Naive thymus-derived CD4-positive, alpha-beta T cell (primary cell): Measurements from ENCODE around the gene HBD. TPM values are rescaled to one million over a fixed set of nuclear protein-coding genes. Genes with fewer than 3 reads are reported as not detected.
"Not testable (repeated sequence)": the region's sequence is repeated elsewhere in the genome, so short reads cannot be mapped to it uniquely, and the experiment has no call there.

Source experiments
- ATAC-seq: fragments of 150-1000 bp; cut with Tn5 transposase; 2 replicates; pipeline ENCODE4 v1.10.0; 2021; ENCODE audit warnings: mild to moderate bottlenecking, moderate library complexity
- CTCF ChIA-PET: fragments of 350-600 bp; sonication (Branson Sonifier 250); formaldehyde crosslinking; loops from one replicate; lab custom pipeline; 2021; ENCODE audit warnings: antibody characterized with exemption; lab: Charles Lee
- POLR2A ChIA-PET: fragments of 350-600 bp; sonication (Branson Sonifier 250); formaldehyde crosslinking; loops from one replicate; lab custom pipeline; 2021; ENCODE audit warnings: antibody characterized with exemption, inconsistent platforms; lab: Charles Lee
- DNase-seq, 9 donors: peaks; one replicate each; pipeline versions ENCODE4 v3.0.0 to v3.0.0-alpha.2; 2020 to 2022; ENCODE audit warnings: mixed read lengths in 1 of 9
- H3K27ac ChIP-seq: one replicate; pipeline ENCODE4 v1.7.0; 2013; ENCODE audit warnings: mild to moderate bottlenecking, low read depth, low read length, moderate library complexity
- H3K27me3 ChIP-seq, 2 donors: one replicate each; pipeline ENCODE4 v1.7.0; 2013; ENCODE audit warnings: low read length in 2 of 2, mild to moderate bottlenecking in 2 of 2, moderate library complexity in 2 of 2; ENCODE audit not compliant: control insufficient read depth in 2 of 2, insufficient read depth in 2 of 2
- H3K36me3 ChIP-seq, 3 experiments: 1 replicate in 2 of 3; 2 replicates in 1 of 3; pipeline ENCODE4 v1.7.0; 2013; ENCODE audit warnings: low read length in 3 of 3, mild to moderate bottlenecking in 3 of 3, moderate library complexity in 1 of 3; ENCODE audit not compliant: insufficient read depth in 3 of 3, control insufficient read depth in 2 of 3
- H3K4me1 ChIP-seq, 2 donors: one replicate each; pipeline ENCODE4 v1.7.0; 2013; ENCODE audit warnings: low read length in 2 of 2, mild to moderate bottlenecking in 2 of 2, moderate library complexity in 1 of 2; ENCODE audit not compliant: control insufficient read depth in 2 of 2, insufficient read depth in 2 of 2
- H3K4me3 ChIP-seq: 2 replicates; pipeline ENCODE4 v1.7.0; 2013; ENCODE audit warnings: mild to moderate bottlenecking, low read length
- H3K9me3 ChIP-seq, 3 experiments: 1 replicate in 2 of 3; 2 replicates in 1 of 3; pipeline ENCODE4 v1.7.0; 2013; ENCODE audit warnings: low read length in 3 of 3; ENCODE audit not compliant: control insufficient read depth in 2 of 3
- H3K27ac Mint-ChIP-seq, 9 donors: one replicate each; pipeline ENCODE4 v1.8.0; 2020 to 2022; ENCODE audit warnings: mixed read lengths in 9 of 9, mild to moderate bottlenecking in 8 of 9, moderate library complexity in 5 of 9, inconsistent platforms in 2 of 9
- H3K27me3 Mint-ChIP-seq, 5 donors: one replicate each; pipeline ENCODE4 v1.8.0; 2021 to 2022; ENCODE audit warnings: mixed read lengths in 5 of 5, mild to moderate bottlenecking in 1 of 5
- H3K36me3 Mint-ChIP-seq, 5 donors: one replicate each; pipeline ENCODE4 v1.8.0; 2020 to 2022; ENCODE audit warnings: mixed read lengths in 5 of 5, mild to moderate bottlenecking in 3 of 5, inconsistent platforms in 1 of 5
- H3K4me1 Mint-ChIP-seq, 7 donors: one replicate each; pipeline ENCODE4 v1.8.0; 2020 to 2022; ENCODE audit warnings: mixed read lengths in 7 of 7, mild to moderate bottlenecking in 3 of 7, inconsistent platforms in 1 of 7
- H3K4me3 Mint-ChIP-seq, 10 donors: one replicate each; pipeline ENCODE4 v1.8.0; 2020 to 2022; ENCODE audit warnings: mild to moderate bottlenecking in 10 of 10, mixed read lengths in 10 of 10, moderate library complexity in 6 of 10, inconsistent platforms in 2 of 10
- H3K9me3 Mint-ChIP-seq, 11 donors: one replicate each; pipeline ENCODE4 v1.8.0; 2020 to 2022; ENCODE audit warnings: mixed read lengths in 11 of 11, mild to moderate bottlenecking in 4 of 11, inconsistent platforms in 1 of 11, moderate library complexity in 1 of 11
- intact Hi-C, 2 donors: fragments of 100-400 bp; cut with micrococcal nuclease; formaldehyde crosslinking; loops; one replicate each; pipeline ENCODE4 v1.15.1; 2023
- polyA plus RNA-seq, 2 donors: library from polyadenylated mRNA; unstranded; fragments of 300-500 nt; fragmentation: Illumina TruSeq; gene quantifications; one replicate each; pipeline ENCODE4 v1.2.3, GENCODE V29; 2021
- total RNA-seq, 6 experiments: library from RNA in 5 of 6; stranded (reverse) in 5 of 6; gene quantifications; 1 replicate in 5 of 6; 2 replicates in 1 of 6; pipeline ENCODE4 v1.2.3 and lab custom pipeline; 2021 to 2026

The HBD gene
- total and polyA plus RNA-seq, 7 experiments from 2014 or later: not detected

DNA sequence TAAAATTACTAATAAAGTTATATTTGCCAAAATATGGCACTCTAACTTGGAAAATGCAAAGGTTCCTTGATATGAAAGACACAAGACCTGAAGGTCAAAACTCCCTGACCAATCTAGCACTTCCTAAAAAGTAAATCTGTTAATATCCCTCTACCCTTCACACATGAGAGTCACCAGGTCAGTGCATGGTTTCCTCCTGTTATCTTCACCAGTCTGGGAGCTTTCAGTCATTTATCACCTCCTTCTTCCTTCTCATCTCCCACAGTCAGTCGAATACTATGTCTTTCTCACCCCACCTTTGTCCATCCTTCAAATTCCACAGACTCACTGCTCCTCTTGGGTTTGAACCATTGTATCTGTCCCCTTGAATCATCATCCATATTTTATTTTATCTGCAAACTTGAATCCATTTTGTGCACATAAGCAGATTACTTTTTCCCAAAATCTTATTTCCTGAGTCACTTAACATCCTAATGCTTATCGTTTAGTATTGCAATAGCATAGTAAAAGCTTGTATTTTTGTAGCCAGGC is 32.8 kb upstream of the HBD start:
- no peak for ATAC-seq
- Histone ChIP-seq H3K27ac (no peak overlapping the region), H3K4me1 (no peaks in the 10 kb centered on the region), H3K9me3 (no peaks in the 10 kb centered on the region), H3K36me3 (no peaks in the 10 kb centered on the region), H3K27me3 (no peaks in the 10 kb centered on the region), H3K4me3 (no peak overlapping the region)
- Mint-ChIP-seq H3K4me3 (no peak overlapping the region), H3K36me3 (no peaks in the 10 kb centered on the region), H3K27ac (no peak overlapping the region), H3K27me3 (peaks cover 3 to 9% (median 7%) of the 10 kb centered on the region in 5 donors), H3K9me3 (peaks cover 0 to 4% (median 0%) of the 10 kb centered on the region in 11 donors), H3K4me1 (no peaks in the 10 kb centered on the region)
- POLR2A ChIA-PET: no interaction called here
- intact Hi-C loops: no loop called here
- DNase-seq: no peak
- CTCF ChIA-PET: no interaction called here

DNA sequence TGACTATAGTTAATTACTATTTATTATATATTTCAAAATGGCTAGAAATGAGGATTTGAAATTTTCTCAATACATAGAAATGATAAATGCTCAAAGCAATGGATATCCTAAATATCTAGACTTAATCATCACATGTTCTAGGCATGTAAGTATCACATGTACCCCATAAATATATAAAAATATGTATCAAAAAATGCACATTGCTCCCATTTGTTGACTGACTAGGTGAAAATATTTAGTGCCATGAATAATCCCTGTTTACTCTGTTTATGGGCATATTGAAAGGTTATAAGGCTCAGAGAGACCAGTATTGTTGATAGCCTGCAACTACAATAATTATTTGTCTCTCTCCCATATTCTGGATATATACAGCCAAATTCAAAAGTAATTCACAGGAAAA is 32.3 kb upstream of the HBD start:
- Histone ChIP-seq H3K36me3 (no peaks in the 10 kb centered on the region), H3K9me3 (no peaks in the 10 kb centered on the region), H3K27me3 (no peaks in the 10 kb centered on the region), H3K27ac (no peak overlapping the region), H3K4me3 (no peak overlapping the region), H3K4me1 (no peaks in the 10 kb centered on the region)
- Mint-ChIP-seq H3K4me3 (no peak overlapping the region), H3K4me1 (no peaks in the 10 kb centered on the region), H3K36me3 (no peaks in the 10 kb centered on the region), H3K27me3 (peaks cover 3 to 7% (median 4%) of the 10 kb centered on the region in 5 donors), H3K27ac (no peak overlapping the region), H3K9me3 (peaks cover 0 to 4% (median 0%) of the 10 kb centered on the region in 11 donors)
- DNase-seq (no peak), ATAC-seq (no peak)
- intact Hi-C loops: no loop called here
- ChIA-PET POLR2A (no interaction called here), CTCF (no interaction called here)

DNA sequence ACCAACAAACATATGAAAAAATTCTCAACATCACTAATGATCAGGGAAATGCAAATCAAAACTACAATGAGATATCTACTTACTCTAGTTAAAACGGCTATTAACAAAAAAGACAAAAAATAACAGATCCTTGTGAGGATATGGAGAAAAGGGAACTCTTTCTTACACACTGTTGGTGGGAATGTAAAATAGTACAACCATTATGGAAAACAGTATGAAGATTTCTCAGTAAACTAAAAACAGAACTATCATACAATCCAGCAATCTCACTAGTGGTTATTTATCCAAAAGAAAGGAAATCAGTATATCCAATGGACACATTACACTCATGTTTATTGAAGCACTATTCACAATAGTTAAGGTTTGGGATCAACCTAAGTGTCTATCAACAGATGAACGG is 31.5 kb upstream of the HBD start:
- DNase-seq (no peak), ATAC-seq (no peak)
- intact Hi-C loops: no loop called here
- H3K27me3 Mint-ChIP-seq: peaks cover 0 to 10% (median 3%) of the 10 kb centered on the region in 5 donors
- POLR2A ChIA-PET: no interaction called here
- Histone ChIP-seq H3K36me3 (no peaks in the 10 kb centered on the region), H3K9me3 (no peaks in the 10 kb centered on the region), H3K4me3 (no peak overlapping the region), H3K27ac (no peak overlapping the region), H3K4me1 (no peaks in the 10 kb centered on the region), H3K27me3 (no peaks in the 10 kb centered on the region)
- H3K36me3 Mint-ChIP-seq: no peaks in the 10 kb centered on the region
- H3K27ac Mint-ChIP-seq: no peak overlapping the region
- no peak overlapping the region for H3K4me3 Mint-ChIP-seq
- CTCF ChIA-PET: no interaction called here
- peaks cover 0 to 5% (median 0%) of the 10 kb centered on the region in 11 donors for H3K9me3 Mint-ChIP-seq
- no peaks in the 10 kb centered on the region for H3K4me1 Mint-ChIP-seq

DNA sequence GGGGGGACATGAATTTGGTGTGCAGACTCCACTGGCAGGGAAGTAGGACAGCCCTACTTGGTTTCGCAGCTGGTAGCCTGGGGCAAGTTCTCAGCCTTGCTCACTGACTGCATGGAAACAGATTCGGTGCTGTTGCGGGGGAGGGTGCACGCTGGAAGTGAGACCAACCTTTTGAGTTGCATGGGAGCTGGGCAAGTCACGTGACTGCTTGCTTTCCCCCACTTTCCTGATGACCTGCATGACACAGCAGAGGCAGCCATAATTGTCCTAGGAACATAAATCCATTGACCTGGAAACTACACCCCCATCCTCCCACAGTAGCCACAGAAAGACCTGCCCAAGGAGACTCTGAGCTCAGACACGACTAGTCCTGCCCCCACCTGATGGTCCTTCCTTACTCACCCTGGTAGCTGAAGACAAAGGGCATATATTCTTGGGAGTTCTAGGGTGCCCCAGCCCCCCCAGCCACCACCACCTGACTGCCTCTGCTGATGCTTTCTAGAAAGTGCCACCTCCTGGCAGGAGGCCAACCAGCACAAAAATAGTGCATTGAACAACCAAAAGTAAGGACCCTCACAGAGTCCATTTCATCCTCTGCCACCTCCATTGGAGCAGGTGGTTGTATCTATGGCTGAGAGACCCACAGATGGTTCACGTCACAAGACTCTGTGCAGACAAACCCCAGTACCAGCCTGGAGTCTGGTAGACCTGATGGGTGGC is 24.4 kb upstream of the HBD start:
- intact Hi-C loops: no loop called here
- H3K27ac Mint-ChIP-seq: no peak overlapping the region
- peaks cover 0 to 37% (median 10%) of the 10 kb centered on the region in 11 donors for H3K9me3 Mint-ChIP-seq
- H3K4me1 Mint-ChIP-seq: peaks cover 0 to 1% (median 0%) of the 10 kb centered on the region in 7 donors
- no peak overlapping the region for H3K4me3 Mint-ChIP-seq
- CTCF ChIA-PET: no interaction called here
- Histone ChIP-seq H3K27me3 (no peaks in the 10 kb centered on the region), H3K36me3 (no peaks in the 10 kb centered on the region), H3K9me3 (no peaks in the 10 kb centered on the region), H3K27ac (no peak overlapping the region), H3K4me3 (no peak overlapping the region), H3K4me1 (no peaks in the 10 kb centered on the region)
- peaks cover 0 to 17% (median 11%) of the 10 kb centered on the region in 5 donors for H3K27me3 Mint-ChIP-seq
- H3K36me3 Mint-ChIP-seq: no peaks in the 10 kb centered on the region
- ATAC-seq (no peak), DNase-seq (no peak)
- POLR2A ChIA-PET: no interaction called here

DNA sequence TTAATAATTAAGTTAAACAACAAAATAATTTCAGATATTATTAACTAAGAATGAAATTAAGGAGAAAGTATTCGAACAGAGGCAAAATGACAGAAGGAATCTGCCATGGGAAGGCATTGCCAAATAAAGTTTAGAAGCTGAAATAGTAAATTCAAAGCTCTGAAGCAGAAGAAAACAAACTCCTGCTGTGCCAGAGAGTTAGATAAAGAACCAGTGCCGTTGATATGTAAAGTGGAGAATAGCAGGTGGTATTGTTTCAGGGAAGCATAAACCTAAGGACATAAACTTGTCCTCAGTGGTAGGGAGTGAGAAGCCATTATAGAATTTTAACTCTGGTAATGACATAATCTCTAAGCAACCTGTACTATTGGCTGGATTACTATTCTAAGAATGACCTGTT is 23.0 kb upstream of the HBD start:
- Histone ChIP-seq H3K9me3 (no peaks in the 10 kb centered on the region), H3K27me3 (no peaks in the 10 kb centered on the region), H3K36me3 (no peaks in the 10 kb centered on the region), H3K27ac (no peak overlapping the region), H3K4me1 (no peaks in the 10 kb centered on the region), H3K4me3 (no peak overlapping the region)
- H3K9me3 Mint-ChIP-seq: peaks cover 0 to 34% (median 10%) of the 10 kb centered on the region in 11 donors
- no peak overlapping the region for H3K27ac Mint-ChIP-seq
- no peaks in the 10 kb centered on the region for H3K36me3 Mint-ChIP-seq
- intact Hi-C loops: no loop called here
- CTCF ChIA-PET: no interaction called here
- peaks cover 0 to 22% (median 11%) of the 10 kb centered on the region in 5 donors for H3K27me3 Mint-ChIP-seq
- no peak for DNase-seq
- H3K4me3 Mint-ChIP-seq: no peak overlapping the region
- H3K4me1 Mint-ChIP-seq: peaks cover 0 to 1% (median 0%) of the 10 kb centered on the region in 7 donors
- POLR2A ChIA-PET: no interaction called here
- no peak for ATAC-seq

DNA sequence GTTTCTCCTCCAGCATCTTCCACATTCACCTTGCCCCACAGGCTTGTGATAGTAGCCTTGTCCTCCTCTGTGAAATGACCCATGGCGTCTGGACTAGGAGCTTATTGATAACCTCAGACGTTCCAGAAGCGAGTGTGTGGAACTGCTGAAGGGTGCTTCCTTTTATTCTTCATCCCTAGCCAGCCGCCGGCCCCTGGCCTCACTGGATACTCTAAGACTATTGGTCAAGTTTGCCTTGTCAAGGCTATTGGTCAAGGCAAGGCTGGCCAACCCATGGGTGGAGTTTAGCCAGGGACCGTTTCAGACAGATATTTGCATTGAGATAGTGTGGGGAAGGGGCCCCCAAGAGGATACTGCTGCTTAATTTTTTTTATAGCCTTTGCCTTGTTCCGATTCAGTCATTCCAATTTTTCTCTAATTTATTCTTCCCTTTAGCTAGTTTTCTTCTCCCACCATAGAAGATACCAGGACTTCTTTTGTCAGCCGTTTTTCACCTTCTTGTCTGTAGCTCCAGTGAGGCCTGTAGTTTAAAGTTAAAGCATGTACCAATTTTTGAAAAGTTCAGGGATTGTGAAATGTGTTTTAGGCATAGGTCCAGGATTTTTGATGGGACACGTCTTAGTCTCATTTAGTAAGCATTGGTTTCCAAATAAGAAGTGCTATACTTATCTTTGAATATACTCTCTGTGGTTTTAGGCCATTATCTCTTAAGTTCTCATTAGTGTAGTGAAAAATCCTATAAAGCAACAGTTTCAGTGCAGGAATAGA is 20.5 kb upstream of the HBD start, which contains the start of gene HBG2:
Gene HBG2, minus strand, starts transcription at position 136 of the 768 bp plus-strand sequence. Its CDS starts 53 bp downstream, at position 83.
- CTCF ChIA-PET, intact Hi-C loops: not testable (repeated sequence)

More for the DNA sequence above, 20.5 kb upstream of the HBD start, which contains the start of gene HBG2:
- H3K27me3 ChIP-seq, DNase-seq, H3K9me3 ChIP-seq, ATAC-seq, H3K4me3 ChIP-seq, H3K4me1 Mint-ChIP-seq, H3K4me1 ChIP-seq, H3K4me3 Mint-ChIP-seq, H3K27ac ChIP-seq, H3K36me3 ChIP-seq, H3K36me3 Mint-ChIP-seq, H3K27ac Mint-ChIP-seq, POLR2A ChIA-PET: not testable (repeated sequence)
- Mint-ChIP-seq H3K9me3 (peaks cover 0 to 24% (median 3%) of the 10 kb centered on the region in 11 donors), H3K27me3 (peaks cover 0 to 31% (median 9%) of the 10 kb centered on the region in 5 donors)
